Stimulated activated CD8-positive, alpha-beta memory T cell treated with anti-CD3 and anti-CD28 coated beads, Interleukin-12 subunit alpha, Interleukin-12 subunit beta, amount 100 ng/mL, for 24 hours (primary cell): ENCODE data around the gene ASCL2.

Experiments used
- DNase-seq: peaks from one replicate; pipeline ENCODE4 v3.0.0-alpha.2; 2020; ENCODE audit errors: extremely low read depth

ASCL2 gene

DNA sequence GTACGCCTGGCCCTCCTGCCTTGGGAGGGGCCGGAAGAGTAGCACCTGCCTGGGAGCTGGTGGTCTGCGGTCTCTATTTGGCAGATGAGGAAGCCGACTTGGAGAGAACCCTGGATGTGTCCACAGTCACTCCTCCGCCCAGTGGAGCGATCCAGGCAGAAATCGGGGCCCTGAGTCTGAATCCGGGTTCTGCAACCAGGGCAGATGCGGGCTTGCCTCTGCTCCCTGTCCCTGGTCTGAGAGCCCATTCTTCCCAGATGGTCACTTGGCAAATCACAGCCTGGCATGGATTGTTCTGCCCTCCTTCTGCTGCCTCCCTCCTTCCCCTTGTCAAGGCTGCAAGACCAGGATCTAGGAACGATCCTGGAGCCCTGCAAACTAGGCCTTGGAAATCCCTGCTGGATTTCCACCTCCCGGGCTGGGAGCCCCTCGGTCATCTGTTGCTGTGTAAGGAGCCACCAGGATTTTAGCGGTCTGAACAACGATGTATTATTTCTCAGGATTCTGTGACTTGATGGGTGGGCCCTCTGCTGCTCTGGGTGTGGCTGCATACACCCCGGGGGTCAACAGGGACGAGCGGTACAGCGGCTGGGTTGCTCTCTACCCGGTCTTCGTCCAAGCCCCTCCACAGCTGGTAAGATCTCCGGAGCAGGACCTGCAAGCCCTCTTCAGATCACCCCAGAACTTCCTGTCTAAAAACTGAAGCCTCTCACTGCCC is 2.0 kb upstream of the ASCL2 start:
- DNase-seq: no peak

GRCh38 chr11:2271327-2272227 is 1.2 kb upstream of the ASCL2 start:
- no peak for DNase-seq

GRCh38 chr11:2271077-2271326 is 614 bp upstream of the ASCL2 start:
- no peak for DNase-seq

DNA sequence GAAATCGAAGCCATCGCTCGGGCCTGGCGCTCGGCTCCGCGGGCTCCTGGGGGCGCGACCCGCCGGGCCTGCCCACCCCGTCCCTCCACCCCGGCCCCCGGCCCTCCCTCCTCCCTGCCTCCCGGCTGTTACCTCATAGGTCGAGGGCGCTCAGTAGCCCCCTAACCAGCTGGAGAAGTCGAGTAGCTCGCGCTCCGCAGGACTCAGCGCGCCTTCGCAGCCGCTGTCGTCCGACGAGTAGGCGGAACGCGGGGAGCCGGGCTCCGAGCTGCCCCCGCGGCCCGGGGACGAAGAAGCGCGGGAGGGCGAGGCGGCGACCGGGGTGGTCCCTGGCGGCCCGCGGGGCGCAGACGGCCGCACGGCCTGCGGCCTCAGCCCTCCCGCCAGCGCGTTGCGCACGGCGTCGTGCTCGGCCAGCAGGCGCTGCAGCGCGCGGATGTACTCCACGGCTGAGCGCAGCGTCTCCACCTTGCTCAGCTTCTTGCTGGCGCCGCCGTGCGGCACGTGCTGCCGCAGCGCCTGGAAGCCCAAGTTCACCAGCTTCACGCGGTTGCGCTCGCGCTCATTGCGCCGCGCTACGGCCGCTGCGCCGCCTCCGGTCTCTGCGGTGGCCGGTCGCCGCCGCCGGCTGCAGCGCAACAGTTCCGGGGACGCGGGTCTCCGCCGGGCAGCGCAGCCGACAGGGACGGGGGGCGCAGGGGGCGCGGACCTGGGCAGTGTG is 627 bp downstream of the ASCL2 start:
- no peak for DNase-seq

DNA sequence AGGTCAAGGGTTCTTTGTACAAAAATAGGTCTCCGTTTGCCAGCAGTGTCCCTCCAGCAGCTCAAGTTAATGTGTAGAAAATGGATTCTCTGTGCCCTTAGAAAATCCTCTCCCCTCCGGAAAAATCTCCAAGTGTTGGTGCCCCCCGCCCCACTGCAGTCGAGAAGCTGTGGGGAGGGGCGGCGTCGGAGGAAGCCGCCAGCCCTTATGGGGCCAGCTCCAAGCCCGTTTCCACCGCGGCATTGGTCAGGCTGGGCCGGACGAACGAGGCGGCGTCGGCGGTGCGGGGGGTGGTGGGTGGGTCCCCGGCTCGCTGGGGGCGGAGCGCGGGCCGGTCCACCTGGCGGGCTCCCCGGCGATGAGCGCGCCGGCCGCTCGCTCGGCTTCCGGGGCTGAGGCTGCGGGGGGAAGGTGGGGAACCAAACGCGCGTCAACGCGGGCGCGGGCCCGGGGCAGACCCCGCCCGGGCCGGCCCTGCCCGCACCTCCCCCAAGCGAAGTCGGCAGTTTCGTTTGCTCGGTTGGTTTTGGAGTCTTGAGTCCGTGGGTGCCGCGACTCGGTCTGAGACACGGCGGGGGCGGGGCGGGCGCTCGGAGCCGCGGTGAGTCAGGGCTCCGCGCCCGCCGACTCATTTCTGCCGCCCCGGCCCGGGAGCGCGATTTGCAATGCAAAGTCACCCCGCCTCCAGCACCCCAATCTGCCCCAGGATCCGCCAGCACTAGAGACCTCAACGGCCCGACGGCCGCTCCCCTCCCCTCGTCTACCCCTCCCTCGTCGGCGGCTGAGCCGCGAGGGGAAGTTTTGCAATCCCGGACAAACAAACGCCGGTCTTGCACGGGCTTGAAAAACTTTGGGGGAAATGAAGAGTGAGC is 1.4 kb downstream of the ASCL2 start:
- DNase-seq: peak; percentile 60

DNA sequence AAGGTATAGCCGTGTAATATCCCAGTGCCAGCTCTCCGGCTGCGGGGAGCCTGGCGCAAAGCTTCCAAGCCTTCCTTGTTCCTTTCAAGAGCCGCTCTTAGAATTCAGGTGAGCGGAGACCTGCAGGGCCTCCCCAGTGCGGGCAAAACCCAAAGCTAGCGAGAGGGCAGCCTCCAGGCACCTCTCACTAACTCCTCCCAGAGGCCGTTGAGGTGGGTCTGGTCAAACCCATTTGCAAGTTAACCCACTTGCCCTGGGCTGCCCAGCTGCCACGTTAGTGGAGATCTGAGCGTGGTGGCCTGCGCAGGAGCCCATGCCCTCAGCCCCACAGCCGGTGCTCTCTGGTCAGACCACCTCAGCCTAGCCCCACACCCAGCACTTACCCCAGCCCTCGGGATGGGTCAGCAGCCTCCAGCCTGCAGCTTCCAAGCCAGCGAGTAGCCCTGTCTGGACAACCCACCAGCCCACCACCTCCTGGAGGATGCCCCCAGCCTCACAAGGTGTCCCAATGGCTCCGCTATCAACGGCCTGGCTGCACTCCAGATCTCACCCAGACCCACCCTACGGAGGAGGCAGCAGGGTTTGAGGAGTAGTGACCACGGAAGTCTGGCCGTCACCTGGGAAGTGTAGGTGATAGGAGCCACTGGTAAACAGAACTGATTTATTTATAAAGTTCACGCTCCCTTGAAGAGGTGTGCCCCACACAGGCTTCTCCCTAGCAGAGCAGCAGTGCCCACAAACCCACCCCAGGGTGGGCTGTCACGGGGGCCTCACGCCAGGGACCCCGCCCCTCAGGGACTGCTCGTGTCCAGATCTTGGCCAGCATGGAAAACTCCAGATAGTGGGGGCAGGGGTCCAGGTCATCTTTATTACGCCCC is 2.3 kb downstream of the ASCL2 start:
- no peak for DNase-seq

GRCh38 chr11:2267306-2267850 is 3.0 kb downstream of the ASCL2 start:
- DNase-seq: no peak

GRCh38 chr11:2266586-2267305 is 3.6 kb downstream of the ASCL2 start:
- no peak for DNase-seq

DNA sequence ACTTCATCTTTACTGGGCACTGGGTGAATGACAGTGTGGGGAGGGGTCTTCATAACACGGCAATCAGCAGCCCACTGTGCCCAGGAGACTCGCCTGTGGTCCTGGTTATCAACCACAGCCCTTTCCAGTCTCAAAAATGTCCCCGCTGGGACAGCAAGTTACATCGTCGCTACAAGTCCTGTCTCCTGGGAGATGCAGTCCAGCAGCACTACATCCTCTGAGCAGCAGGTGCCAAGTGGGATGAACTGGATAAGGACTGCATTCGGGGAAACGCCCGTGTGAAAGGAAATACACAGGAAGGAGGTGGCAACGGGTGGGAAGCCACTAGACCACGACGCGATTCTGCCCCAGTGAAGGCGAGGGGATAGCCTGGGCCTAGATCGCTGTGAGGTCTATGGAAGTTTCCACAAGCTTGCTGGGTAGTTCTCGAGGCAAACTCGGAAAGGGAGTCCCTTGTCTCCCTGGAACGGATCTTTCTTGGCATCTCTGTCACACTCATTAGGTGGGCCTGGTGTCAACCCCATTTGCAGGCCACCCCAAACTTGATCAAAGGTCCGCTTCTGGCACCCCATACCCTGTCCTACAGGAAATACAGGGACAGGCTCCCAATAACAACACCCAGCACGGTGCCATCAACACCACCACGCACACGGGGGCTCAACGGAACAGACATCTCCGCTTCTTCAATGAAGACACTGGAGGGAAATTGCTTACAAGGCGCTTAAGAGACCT is 4.4 kb downstream of the ASCL2 start:
- no peak for DNase-seq

DNA sequence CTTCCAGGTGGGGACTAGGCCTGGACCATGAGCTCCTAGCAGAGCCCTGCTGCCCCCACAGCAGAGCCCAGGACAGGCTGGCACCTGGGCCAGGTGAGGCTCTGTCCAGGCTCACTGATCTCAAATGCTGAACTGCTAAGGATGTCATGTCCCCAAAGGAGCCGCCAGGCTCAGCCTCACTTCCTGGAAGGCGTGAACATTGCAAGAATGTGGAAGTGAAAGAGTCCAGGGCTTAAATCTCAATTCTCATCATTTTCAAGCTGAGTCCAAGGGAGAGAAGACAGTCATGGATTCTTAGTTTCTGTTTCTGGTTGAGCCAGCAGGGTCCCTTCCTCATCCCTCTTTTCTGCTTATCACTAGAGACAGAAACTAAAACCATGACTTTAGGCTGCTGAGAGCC is 5.0 kb downstream of the ASCL2 start:
- DNase-seq: no peak

GRCh38 chr11:2264366-2265053 is 5.9 kb downstream of the ASCL2 start:
- no peak for DNase-seq

DNA sequence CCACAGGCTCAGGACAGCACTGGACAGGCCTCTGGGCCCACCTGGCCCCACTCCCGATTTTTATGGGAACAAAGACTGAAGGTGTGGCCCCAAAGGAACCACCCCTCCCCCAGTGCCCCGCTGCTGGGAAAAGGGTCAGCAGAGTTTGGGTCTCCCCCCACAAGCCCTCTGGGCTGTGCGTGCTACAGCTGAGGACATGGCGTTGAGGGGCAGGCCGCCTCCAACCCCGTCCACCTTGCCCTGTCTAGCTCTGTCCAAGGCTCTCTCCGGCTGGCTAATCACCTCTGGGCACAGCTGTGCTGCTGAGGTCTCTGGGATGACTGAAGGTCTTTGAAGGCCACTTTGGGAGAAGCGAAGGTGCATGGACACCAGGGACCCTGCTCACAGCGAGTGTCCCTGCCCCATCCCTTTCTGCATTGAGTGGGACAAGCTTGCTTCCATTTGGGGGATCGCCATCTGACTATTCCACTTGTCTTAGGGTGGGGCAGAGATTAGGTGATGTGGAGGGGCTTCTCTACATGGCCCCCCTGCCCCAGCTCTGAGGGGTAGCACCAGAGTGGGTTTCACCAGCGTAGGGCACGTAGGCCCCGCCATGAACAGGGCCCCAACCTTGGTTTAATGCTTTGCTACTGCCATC is 6.5 kb downstream of the ASCL2 start:
- no peak for DNase-seq

DNA sequence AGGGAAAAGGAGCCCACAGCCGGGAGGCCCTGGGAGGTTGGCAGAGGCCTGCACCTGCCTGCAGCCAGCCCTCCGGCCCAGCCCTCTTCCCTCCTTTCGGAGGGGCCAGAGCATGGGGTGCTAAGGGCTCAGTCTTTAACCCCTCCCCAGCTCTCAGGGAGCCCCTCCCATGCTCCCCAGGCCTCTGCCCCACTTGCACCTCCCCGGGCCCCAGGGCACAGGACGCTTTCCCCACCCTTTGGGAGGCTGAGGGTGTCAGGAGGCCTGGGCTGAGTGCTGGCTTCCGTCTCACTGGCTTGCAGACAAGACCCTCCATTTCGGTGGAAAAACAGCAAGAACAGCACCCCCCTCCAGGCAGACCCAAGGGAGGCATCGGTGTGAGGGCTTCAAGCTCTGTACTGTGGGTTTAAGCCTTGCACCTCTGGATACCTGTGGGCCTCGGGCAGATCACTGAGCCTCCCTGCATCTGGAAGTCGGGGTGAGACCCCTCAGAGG is 7.3 kb downstream of the ASCL2 start:
- DNase-seq: no peak

- no peak for DNase-seq
Observed at GRCh38 chr11:2262301-2263070, 7.9 kb downstream of the ASCL2 start.

DNA sequence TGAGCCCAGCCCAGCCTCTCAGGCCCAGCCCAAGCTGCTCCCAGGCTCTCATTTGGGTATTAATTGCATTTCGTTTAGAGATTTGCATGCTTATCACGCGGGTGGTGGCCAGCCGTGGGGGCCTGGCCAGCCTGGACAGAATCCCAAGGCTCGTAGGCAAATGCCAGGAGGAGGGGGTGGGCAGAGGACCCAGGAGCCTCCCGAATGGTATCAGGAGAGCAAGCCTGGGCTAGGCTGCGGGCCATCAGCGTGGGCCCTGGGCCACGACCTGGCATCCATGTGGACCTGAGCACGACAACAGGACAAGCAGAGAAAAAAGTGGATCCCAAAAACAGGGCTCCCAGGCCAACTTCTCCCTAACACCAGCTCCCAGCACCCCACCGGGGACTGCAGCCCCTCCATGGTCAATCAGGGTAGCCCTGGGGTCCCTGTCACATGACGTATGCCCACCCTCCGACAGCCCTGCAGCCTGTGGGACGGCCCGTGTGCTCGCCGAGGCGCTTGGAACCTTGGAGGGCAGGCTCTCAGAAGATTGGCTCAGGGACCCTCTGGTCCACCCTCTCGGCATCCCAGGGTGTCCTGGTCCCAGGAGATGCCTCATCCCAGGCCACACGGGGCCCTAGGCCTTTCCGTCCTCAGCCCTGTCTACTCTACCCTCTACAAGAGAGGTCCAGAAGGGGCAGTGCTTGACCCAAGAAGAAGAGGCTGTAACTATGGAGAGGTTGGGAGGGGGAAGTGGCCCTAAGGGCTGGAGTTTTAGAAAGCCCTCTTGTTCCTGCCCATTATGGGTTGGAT is 8.8 kb downstream of the ASCL2 start:
- DNase-seq: no peak
